MM.1S (cell line): ENCODE measurements around the gene KCNG2.

Source experiments
- EZH2phosphoT487 ChIP-seq: fragments of 300-600 bp; sonication (generic); IDR thresholded peaks from 2 replicates; pipeline ENCODE4 v1.6.1; 2018; ENCODE audit warnings: antibody characterized with exemption, low read length
- TF ChIP-seq, protein P1 (sequence below): fragments of 300-600 bp; sonication (generic); IDR thresholded peaks from 2 replicates; pipeline ENCODE4 v1.5.1; 2016; ENCODE audit warnings: antibody characterized with exemption, low read length, mixed read lengths

- TF ChIP-seq, protein P1, sequence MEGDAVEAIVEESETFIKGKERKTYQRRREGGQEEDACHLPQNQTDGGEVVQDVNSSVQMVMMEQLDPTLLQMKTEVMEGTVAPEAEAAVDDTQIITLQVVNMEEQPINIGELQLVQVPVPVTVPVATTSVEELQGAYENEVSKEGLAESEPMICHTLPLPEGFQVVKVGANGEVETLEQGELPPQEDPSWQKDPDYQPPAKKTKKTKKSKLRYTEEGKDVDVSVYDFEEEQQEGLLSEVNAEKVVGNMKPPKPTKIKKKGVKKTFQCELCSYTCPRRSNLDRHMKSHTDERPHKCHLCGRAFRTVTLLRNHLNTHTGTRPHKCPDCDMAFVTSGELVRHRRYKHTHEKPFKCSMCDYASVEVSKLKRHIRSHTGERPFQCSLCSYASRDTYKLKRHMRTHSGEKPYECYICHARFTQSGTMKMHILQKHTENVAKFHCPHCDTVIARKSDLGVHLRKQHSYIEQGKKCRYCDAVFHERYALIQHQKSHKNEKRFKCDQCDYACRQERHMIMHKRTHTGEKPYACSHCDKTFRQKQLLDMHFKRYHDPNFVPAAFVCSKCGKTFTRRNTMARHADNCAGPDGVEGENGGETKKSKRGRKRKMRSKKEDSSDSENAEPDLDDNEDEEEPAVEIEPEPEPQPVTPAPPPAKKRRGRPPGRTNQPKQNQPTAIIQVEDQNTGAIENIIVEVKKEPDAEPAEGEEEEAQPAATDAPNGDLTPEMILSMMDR: no peak
- TF ChIP-seq EZH2phosphoT487: no peak
Measured at GRCh38 chr18:79825913-79826312, 28.2 kb downstream of the KCNG2 start.
